Measurements from ENCODE around the gene TEAD3. TPM values are rescaled to one million over a fixed set of nuclear protein-coding genes. Genes with fewer than 3 reads are reported as not detected.

TEAD3 gene
- total and polyA plus RNA-seq, 2 experiments from 2014 or later: 15.0 to 26.5 TPM

DNA sequence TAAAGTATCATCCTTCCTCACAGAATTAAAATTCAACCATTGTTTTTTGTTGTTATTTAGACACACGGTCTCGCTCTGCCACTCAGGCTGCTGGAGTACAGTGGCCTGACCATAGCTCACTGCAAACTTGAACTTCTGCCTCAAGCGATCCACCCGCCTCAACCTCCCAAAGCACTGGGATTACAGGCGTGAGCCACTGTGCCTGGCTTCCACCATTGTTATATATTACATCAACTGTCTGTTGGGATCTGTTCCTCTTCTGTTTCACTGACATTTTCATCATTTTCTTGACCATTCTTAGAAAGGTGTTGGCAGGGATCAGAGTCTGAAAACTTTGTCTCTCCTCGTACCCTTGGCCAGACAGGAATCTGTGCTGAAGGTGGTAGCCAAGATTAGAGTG lies 37.1 kb upstream of the TEAD3 start:
- H3K4me3 ChIP-seq: no peak overlapping the region
- Mint-ChIP-seq H3K27ac (no peak overlapping the region), H3K4me3 (no peak overlapping the region; the same call in 2 of the 3 replicates), H3K4me1 (peaks cover 15% of the 10 kb centered on the region), H3K36me3 (ENCODE audit: low read depth) (no peaks in the 10 kb centered on the region), H3K9me3 (no peaks in the 10 kb centered on the region), H3K27me3 (ENCODE audit: insufficient read depth, low read depth, poor library complexity) (peaks cover 4% of the 10 kb centered on the region)
- TF ChIP-seq, protein P1, sequence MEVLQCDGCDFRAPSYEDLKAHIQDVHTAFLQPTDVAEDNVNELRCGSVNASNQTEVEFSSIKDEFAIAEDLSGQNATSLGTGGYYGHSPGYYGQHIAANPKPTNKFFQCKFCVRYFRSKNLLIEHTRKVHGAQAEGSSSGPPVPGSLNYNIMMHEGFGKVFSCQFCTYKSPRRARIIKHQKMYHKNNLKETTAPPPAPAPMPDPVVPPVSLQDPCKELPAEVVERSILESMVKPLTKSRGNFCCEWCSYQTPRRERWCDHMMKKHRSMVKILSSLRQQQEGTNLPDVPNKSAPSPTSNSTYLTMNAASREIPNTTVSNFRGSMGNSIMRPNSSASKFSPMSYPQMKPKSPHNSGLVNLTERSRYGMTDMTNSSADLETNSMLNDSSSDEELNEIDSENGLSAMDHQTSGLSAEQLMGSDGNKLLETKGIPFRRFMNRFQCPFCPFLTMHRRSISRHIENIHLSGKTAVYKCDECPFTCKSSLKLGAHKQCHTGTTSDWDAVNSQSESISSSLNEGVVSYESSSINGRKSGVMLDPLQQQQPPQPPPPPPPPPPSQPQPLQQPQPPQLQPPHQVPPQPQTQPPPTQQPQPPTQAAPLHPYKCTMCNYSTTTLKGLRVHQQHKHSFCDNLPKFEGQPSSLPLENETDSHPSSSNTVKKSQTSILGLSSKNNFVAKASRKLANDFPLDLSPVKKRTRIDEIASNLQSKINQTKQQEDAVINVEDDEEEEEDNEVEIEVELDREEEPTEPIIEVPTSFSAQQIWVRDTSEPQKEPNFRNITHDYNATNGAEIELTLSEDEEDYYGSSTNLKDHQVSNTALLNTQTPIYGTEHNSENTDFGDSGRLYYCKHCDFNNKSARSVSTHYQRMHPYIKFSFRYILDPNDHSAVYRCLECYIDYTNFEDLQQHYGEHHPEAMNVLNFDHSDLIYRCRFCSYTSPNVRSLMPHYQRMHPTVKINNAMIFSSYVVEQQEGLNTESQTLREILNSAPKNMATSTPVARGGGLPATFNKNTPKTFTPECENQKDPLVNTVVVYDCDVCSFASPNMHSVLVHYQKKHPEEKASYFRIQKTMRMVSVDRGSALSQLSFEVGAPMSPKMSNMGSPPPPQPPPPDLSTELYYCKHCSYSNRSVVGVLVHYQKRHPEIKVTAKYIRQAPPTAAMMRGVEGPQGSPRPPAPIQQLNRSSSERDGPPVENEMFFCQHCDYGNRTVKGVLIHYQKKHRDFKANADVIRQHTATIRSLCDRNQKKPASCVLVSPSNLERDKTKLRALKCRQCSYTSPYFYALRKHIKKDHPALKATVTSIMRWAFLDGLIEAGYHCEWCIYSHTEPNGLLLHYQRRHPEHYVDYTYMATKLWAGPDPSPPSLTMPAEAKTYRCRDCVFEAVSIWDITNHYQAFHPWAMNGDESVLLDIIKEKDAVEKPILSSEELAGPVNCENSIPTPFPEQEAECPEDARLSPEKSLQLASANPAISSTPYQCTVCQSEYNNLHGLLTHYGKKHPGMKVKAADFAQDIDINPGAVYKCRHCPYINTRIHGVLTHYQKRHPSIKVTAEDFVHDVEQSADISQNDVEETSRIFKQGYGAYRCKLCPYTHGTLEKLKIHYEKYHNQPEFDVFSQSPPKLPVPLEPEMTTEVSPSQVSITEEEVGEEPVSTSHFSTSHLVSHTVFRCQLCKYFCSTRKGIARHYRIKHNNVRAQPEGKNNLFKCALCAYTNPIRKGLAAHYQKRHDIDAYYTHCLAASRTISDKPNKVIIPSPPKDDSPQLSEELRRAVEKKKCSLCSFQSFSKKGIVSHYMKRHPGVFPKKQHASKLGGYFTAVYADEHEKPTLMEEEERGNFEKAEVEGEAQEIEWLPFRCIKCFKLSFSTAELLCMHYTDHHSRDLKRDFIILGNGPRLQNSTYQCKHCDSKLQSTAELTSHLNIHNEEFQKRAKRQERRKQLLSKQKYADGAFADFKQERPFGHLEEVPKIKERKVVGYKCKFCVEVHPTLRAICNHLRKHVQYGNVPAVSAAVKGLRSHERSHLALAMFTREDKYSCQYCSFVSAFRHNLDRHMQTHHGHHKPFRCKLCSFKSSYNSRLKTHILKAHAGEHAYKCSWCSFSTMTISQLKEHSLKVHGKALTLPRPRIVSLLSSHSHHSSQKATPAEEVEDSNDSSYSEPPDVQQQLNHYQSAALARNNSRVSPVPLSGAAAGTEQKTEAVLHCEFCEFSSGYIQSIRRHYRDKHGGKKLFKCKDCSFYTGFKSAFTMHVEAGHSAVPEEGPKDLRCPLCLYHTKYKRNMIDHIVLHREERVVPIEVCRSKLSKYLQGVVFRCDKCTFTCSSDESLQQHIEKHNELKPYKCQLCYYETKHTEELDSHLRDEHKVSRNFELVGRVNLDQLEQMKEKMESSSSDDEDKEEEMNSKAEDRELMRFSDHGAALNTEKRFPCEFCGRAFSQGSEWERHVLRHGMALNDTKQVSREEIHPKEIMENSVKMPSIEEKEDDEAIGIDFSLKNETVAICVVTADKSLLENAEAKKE (CRISPR knock-in tag; IDR thresholded peaks at IDR 0.05): no peak
- TF ChIP-seq, protein P2, sequence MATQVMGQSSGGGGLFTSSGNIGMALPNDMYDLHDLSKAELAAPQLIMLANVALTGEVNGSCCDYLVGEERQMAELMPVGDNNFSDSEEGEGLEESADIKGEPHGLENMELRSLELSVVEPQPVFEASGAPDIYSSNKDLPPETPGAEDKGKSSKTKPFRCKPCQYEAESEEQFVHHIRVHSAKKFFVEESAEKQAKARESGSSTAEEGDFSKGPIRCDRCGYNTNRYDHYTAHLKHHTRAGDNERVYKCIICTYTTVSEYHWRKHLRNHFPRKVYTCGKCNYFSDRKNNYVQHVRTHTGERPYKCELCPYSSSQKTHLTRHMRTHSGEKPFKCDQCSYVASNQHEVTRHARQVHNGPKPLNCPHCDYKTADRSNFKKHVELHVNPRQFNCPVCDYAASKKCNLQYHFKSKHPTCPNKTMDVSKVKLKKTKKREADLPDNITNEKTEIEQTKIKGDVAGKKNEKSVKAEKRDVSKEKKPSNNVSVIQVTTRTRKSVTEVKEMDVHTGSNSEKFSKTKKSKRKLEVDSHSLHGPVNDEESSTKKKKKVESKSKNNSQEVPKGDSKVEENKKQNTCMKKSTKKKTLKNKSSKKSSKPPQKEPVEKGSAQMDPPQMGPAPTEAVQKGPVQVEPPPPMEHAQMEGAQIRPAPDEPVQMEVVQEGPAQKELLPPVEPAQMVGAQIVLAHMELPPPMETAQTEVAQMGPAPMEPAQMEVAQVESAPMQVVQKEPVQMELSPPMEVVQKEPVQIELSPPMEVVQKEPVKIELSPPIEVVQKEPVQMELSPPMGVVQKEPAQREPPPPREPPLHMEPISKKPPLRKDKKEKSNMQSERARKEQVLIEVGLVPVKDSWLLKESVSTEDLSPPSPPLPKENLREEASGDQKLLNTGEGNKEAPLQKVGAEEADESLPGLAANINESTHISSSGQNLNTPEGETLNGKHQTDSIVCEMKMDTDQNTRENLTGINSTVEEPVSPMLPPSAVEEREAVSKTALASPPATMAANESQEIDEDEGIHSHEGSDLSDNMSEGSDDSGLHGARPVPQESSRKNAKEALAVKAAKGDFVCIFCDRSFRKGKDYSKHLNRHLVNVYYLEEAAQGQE (IDR thresholded peaks at IDR 0.05; ENCODE audit: unreplicated experiment): no peak
- TF ChIP-seq, protein P3, sequence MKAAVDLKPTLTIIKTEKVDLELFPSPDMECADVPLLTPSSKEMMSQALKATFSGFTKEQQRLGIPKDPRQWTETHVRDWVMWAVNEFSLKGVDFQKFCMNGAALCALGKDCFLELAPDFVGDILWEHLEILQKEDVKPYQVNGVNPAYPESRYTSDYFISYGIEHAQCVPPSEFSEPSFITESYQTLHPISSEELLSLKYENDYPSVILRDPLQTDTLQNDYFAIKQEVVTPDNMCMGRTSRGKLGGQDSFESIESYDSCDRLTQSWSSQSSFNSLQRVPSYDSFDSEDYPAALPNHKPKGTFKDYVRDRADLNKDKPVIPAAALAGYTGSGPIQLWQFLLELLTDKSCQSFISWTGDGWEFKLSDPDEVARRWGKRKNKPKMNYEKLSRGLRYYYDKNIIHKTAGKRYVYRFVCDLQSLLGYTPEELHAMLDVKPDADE (IDR thresholded peaks at IDR 0.05): no peak
- TF ChIP-seq JUNB (IDR thresholded peaks at IDR 0.05; ENCODE audit: unreplicated experiment) (no peak), EZH2phosphoT487 (IDR thresholded peaks at IDR 0.05; ENCODE audit: unreplicated experiment) (no peak), STAT1 (IDR thresholded peaks at IDR 0.05; ENCODE audit: unreplicated experiment) (no peak), NANOG (IDR thresholded peaks at IDR 0.05; ENCODE audit: borderline replicate concordance) (no peak), EZH2 (IDR thresholded peaks at IDR 0.05; ENCODE audit: low read depth, unreplicated experiment) (no peak), ZNF331 (CRISPR knock-in tag; IDR thresholded peaks at IDR 0.05; ENCODE audit: low read depth) (no peak), ZNF114 (CRISPR knock-in tag; IDR thresholded peaks at IDR 0.05) (no peak), POLR2AphosphoS5 (IDR thresholded peaks at IDR 0.05; ENCODE audit: low read depth) (no peak)
- TF ChIP-seq, protein P4, sequence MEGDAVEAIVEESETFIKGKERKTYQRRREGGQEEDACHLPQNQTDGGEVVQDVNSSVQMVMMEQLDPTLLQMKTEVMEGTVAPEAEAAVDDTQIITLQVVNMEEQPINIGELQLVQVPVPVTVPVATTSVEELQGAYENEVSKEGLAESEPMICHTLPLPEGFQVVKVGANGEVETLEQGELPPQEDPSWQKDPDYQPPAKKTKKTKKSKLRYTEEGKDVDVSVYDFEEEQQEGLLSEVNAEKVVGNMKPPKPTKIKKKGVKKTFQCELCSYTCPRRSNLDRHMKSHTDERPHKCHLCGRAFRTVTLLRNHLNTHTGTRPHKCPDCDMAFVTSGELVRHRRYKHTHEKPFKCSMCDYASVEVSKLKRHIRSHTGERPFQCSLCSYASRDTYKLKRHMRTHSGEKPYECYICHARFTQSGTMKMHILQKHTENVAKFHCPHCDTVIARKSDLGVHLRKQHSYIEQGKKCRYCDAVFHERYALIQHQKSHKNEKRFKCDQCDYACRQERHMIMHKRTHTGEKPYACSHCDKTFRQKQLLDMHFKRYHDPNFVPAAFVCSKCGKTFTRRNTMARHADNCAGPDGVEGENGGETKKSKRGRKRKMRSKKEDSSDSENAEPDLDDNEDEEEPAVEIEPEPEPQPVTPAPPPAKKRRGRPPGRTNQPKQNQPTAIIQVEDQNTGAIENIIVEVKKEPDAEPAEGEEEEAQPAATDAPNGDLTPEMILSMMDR (conservative IDR thresholded peaks at IDR 0.05; ENCODE audit: low read depth in 2 of 2): no peak
- H3K27me3 ChIP-seq (ENCODE audit: insufficient read depth): no peaks in the 10 kb centered on the region
- DNase-seq (ENCODE audit: low spot score) (no peak), ATAC-seq (no peak)
- no peaks in the 10 kb centered on the region for H3K36me3 ChIP-seq (ENCODE audit: insufficient read depth)
- 0 out of 2 replicates have a peak overlapping the region, but pooled peaks have one; percentile 17 for H3K4me2 ChIP-seq
- no peak overlapping the region for H3K27ac ChIP-seq (ENCODE audit: low read depth)
- 0 out of 2 replicates have a peak, but pooled peaks cover 3% of the 10 kb centered on the region for H3F3A ChIP-seq (replicated peaks; ENCODE audit: low read depth)
- H2AFZ ChIP-seq: peak overlapping the region; percentile 94
- H4K20me1 ChIP-seq (replicated peaks; ENCODE audit: insufficient read depth): no peaks in the 10 kb centered on the region
- H3K79me2 ChIP-seq (replicated peaks; ENCODE audit: insufficient read depth): no peaks in the 10 kb centered on the region
- H3K4me1 ChIP-seq (ENCODE audit: insufficient read depth): peaks cover 3% of the 10 kb centered on the region; the same call in 1 of the 2 replicates
- H3K9me2 ChIP-seq (ENCODE audit: insufficient read depth): no peaks in the 10 kb centered on the region

Measured in GM23338 (cell line).